HG03066 (cell line): ENCODE measurements around the gene TRMT1.

Experiments
- ATAC-seq: cut with Tn5 transposase; IDR thresholded peaks from one replicate; pipeline ENCODE4 v1.9.1; 2021; ENCODE audit warnings: low read depth; ENCODE audit not compliant: unreplicated experiment

The TRMT1 gene

DNA sequence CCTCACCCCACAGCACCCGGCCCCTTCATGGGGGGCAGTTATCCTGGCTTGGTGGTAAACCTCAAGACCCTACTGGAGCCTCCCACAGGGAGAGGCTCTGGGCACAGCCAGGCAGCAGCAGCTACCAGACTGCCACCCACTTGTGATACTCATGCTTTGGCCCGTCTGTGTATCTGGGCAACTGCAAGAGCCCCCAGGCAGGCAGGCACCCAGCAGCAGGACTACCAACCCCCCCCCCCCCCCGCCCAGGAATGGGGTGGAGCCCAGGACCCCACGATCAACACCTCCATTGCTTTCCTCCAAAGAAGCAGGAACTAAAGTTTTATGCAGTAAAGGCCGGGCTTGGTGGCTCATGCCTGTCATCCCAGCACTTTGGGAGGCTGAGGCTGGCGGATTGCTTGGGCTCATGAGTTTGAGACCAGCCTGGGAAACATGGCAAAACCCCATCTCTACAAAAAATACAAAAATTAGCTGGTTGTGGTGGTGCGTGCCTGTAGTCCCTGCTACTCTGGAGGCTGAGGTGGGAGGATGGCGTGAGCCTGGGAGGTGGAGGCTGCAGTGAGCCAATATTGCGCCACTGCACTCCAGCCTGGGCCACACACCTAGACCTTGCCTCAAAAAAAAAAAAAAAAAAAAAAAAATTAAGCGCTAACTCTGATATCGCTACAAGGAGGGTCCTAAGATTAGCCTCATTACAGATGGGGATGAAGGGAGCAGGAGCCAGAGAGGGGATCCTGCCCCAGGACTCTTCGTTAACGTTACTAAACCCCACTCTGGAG is 12.8 kb downstream of the TRMT1 start:
- no peak for ATAC-seq

DNA sequence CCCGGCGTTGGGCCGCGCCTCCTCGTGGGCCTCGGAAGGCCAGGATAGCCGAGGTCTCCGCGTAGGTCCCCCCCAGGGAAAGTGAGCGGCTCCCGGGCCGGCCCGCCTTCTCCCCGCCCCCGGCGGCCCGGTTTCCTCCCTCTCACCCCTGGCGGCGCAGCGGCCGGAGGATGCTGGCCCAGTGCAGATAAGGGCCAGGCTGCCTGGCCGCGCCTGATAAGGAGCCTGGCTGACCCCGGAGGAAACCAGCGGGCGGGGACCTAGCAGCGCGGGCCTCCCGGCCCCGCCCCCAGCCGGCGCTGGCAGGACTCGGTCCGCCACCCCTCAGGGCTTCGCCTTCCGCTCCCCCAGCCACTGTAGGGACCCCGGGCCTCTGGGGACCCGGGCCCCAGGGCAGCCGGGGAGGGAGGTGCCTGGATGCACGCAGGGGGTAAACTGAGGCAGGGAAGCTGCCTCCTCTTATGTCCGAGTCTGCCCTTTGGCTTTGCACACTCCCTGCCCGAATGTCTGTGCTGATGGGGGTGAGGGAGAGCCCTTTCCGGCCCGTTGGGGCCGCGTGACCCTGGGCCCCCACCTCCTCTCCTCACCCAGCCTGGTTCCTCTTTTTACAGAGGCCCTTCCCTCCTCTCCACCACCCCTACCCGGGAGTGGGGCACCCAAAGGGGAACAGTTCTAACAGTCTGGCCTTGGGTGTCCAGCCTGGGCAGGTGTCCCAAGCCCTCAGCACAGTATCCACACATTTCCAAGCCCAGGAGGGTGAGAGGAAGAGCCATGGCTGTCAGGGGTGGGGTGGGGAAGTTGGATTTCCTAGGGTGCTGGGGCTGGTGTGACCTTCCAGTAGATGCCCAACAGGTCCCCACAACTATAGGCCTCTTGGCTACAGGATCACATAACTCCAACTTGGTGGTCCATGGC is 13.6 kb downstream of the TRMT1 start, which contains the start of gene LYL1:
Gene LYL1 (minus strand): TSS at position 193 of the 915 bp plus-strand sequence. CDS start 1,687 bp downstream, outside the sequence.
- ATAC-seq: no peak

DNA sequence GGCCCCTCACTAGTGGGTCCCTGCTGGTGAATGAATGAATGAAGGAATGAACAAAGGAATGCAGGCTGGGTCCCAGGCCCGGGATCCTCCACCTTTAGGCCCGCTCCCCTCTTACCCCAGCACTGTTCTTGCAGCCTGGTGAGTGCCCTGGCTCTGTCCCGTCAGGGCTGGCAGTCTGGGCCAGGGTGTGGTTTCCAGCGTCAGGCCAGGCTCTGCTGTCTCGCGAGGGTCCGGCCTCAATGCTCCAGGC is 14.2 kb downstream of the TRMT1 start:
- no peak for ATAC-seq

DNA sequence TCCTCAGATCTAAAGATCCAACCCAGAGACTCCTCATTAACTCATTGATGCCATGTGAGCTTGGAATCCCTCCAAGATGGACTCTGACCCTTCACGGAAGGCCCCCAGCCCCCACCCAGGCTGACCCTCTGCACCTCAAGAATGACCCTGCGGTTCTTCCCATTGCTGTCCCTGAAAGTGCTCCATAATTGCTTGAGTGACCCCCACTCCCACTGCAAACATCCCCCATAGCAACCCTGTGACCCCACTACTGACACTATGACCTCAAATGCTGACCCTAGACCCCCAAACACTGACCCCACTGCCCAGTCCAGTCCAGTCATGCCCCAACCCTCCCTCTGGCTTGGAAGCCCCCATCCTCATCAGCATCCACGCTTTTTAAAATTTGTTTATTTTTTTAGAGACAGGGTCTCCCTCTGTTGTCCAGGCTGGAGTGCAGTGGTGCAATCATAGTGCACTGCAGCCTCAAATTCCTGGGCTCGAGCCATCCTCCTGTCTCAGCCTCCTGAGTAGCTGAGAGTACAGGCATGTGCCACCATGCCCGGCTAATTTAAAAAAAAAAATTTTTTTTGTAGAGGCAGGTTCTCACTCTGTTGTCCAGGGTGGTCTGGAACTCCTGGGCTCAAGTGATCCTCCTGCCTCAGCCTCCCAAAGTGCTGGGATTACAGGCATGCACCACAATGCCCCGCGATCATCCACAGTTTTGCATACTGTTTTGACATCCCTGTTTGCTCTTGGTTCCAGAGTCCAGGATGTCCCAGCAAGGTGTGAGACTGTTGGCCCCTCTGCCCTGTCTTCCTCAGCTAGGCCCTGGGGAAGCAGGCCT is 14.7 kb downstream of the TRMT1 start:
- ATAC-seq: no peak

DNA sequence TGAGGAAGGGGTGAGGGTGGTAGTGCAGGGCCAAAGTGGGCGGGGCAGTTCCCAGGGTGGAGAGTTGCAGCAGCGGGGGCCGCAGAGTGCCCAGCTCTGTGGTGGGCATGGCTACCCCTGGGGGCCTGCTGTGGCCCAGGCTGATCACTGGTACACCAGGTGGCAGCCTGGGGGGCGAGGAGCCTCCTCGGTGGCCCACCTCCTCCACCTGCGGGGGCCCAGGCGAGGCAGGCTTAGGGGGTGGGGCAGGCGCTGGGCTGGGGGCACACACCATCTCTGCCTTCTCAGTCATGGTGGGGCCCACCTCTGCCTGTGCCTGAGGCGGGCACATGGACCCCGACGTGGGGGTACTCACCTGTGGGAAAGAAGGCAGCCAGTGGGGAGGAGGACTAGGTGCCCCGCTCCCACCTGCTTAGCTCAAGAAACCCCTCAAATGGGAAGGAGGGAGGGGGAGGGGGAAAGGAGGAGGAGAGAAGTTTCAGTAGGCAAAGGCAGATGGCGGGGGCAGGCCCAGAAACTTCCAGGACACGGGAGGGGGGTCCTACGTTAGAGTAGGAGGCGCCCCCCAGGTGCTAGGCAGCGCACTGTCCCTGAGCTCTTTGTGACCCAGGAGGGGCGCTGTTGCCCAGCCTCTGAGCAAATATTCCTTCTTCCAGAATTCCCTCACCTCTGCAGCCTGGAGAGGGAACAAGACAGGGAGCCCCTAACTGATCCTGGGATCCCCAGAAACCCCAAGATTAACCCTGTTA is 15.5 kb downstream of the TRMT1 start:
- no peak for ATAC-seq

DNA sequence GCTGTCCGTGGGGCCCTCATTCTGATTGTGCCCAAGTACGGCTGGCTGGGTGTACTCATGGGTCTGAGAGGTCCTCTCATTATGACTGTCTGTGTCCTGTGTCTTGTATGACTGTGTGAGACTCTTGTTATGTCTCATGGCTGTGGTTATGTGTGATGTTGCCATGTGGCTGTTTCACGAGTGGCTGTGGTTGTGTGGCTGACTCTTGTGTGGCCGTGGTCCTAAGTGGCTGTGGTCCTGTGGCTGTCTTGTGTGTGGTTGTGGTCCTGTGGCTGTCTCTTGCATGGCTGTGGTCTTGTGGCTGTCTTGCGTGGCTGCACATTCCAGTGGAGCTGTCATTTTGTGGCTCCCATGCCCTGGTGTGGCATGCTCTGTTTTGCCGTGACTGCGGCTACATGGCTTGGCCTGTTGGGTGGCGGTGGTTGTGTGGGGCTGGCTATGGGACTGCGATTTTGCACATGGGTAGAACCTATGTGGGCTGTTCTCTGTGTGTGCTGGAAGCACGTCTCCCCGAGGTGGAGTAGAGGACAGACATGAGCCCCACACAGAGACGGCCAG is 16.4 kb downstream of the TRMT1 start:
- ATAC-seq: no peak

DNA sequence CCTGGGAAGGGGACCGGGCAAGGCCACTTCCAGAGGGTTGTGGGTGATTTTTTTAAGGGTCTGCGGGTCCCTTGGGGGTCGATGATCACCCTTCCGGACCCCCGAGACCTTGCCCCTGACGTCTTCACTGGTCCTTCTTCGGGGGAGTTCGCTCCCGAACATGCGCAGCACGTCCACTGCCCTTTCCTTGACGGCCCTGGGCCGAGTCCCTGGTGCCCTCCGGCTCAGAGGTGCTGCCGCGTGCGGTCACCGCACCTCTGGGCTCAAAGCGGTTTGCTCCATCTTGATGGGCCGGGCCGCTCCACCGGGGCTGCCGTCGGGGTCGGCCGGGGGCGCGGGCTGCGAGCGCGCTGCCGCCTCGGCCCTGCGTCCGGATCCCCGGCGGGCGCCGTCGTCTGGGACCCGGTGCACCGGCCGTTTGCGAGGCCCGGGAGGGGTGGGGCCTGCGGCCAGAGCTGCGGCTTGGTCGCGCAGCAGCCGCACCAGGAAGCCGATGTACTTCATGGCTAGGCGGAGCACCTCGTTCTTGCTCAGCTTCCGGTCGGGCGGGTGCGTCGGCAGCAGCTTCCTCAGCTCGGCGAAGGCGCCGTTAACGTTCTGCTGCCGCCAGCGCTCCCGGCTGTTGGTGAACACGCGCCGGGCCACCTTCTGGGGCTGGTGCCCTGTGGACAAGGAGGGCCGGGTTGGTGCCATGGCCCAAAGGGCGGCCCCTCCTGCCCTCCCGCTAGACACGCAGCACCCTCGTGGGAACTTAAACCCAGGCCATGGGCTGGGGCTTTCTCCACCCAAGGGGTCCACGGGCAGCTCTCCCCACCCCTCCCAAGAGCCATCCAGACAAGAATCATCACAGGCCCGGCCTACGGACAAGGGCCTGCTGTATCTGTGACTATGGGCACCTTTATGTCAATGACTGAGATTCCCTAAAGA is 17.2 kb downstream of the TRMT1 start:
- ATAC-seq: no peak

DNA sequence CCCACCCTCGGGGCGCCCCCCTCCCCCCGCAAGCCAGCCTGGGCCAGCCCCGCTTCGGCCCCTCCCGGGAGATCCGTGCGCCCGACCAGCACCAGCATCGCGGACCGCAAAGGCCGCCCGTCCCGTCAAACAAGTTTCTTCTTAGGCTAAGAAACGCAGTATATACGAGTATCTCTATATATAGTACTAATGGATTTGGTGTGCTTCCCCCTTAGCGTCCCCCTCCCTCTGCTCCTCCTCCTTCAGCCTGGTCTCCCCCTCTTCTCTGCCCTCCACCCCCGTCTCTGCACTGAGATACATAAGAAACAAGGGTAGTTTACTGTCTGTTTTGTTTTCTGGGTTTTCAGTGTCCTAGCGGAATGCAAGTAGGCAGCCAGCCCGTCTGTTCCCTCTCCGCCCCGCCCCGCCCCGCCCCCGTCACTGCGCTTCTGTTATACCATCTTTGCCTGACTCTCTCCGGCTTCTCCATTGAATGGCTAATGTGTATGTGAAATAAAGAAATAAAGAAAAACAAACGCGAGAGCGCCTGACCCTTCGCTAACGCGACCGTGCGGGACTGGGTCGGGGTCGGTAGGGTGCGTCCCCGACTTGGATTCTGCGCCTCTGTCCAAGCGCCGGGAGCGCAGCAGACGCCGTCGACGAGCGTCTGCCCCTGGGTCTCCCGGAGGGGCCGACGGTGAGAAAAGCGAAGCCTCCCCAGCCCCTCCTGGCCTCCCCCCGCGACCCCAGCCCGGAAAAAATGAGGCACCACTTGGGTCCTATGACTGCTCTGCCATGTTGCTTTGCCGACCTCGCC is 18.1 kb downstream of the TRMT1 start:
- ATAC-seq: no peak

DNA sequence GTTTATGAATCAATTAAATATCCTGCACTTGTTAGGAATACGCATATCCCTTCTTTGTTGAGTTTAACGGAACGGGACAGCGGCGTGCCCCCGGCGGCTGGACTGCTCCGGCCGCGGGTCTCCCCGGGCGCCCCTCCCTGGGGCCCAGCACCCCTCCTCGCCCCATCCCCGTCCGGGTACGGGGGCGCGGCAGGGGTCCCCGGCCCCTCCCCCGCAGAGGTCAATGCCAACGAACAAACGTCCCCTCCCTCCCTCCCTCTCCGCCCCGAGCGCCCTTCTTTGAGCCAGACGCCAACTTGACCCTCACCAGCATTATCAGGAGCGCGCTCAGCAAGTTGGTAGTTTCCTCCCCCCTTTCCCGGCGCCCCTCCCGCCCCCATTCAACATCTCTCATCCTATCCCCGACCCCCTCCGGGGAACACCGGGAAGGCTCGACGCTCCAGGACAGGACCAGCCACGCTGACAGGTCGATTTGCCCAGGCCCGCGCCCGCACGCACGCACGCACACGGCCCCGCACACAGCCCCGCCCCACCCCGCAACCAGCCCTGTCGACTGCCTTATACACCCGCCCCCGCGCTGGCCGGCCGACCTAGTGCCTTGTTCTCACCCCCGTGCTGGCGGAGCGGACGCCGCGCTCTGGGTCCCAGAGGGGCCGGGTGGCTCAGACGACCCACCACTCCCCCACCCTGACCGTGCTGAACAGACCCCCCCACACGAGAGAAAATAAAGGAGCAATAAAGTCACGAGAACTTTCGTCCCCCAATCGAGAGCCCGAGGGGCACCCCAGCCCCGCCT is 18.9 kb downstream of the TRMT1 start:
- ATAC-seq: no peak

DNA sequence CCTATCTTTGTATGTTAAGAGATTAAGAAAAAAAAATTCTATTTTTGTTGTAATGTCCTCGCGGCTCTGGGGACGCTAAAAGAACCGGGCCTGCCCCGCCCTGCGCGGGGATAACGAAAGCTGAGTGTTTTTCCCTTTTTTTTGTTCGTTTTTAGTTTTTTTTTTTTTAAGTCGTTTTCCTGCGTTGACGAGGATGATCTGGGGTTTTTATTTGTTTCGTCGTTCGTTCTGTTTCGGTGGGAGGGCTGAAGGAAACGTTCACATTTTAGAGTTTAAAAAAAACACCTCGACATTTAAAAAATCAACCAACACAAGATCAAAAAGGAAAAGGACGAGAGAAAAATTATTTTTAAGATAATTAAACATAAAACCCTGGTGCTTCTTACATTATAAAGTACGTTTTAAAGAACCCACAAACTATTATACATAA is 19.5 kb downstream of the TRMT1 start:
- ATAC-seq: no peak

DNA sequence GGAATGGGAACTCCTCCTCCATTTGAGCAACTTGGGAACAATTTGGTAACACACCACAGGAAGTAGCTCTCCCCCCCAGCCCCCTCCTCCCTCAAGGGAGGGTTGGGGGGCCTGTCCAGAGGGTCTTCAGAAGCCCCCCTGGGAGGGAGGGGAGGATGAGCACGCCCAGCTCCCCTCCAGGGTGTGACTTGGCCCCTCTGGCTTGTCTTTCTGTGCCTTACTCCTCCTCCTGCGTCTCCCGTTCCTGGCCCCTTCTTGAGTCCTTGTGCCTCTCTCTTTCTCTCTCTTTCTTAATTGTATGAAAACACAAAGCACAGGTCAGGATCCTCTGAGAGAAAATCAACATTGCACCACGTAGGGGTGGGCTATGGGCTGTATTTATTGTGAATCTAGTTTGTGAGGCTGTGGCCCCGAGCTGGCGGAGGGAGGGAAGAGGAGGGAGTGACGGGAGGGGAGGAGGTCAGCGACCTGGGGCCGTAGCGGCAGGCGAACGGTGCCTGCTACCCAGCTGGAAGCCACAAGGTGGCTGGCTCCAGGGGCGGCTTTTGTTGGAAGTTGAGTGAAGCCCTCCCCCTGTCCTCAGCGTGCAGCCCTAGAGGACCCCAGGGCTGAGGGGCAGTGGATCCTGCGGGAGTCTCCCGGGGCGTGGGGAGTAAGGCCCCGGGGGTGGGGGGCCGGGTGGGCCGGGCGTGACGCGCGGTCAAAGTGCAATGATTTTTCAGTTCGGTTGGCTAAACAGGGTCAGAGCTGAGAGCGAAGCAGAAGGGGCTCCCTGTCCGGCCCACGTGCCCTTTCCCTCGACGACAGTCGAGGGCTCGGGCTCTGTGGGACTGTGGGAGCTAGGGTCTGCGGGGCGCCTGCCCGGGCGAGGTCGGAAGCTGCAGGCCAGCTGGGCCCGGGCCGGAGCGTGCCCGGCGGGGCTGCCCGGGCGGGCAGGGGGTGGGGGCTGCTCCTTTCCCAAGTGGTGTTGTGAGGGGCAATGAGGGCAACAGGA is 20.3 kb downstream of the TRMT1 start:
- no peak for ATAC-seq

DNA sequence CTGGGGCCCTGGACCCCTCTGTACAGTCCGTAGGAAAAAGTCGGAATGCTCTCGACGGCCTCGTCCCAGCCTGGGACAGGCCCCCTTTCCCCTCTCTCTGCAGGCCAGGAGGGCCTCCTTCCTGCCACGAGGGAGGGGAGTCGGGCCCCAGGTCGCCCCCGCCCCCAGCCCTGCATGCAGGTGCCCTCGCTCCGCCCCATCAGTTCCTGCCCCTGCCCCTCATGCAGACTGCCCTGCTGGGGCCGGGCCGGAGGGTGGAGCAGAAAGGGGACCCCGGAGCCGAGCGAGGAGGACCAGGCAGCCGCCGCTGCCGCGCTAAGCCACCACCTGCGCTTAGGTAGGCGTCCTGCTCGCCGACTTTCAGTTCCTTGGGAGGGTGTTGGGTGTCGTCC is 21.2 kb downstream of the TRMT1 start:
- no peak for ATAC-seq

DNA sequence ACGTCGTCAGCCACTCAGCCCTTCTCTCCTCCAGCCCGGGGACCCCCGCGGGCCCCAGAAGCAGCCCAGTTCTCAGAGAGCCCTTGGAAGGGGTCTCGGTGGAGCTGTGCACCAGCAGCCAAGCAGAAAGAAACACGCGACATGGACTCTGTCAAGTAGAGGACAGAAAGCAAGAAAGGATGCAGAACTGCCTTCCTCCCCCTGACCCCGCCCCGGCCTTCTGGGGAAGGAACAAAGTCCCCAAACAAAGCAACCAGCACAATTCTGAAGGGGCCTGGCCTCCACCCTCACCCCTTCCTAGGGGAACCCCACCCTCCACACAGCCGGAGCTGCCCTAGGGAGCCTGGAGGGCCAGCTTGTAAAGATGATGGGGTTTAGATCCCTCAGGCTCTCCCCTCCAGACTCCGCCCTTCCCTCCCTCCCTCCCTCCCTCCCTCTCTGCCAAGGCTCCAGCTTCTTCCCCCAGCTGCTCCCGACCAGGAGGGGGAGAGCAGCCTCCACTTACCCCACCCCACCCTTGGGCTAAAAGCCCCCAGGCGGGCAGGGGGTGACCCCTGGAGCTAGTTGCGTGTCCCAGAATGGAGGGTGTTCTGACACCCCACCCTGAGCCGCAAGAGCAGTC is 21.7 kb downstream of the TRMT1 start:
- no peak for ATAC-seq

DNA sequence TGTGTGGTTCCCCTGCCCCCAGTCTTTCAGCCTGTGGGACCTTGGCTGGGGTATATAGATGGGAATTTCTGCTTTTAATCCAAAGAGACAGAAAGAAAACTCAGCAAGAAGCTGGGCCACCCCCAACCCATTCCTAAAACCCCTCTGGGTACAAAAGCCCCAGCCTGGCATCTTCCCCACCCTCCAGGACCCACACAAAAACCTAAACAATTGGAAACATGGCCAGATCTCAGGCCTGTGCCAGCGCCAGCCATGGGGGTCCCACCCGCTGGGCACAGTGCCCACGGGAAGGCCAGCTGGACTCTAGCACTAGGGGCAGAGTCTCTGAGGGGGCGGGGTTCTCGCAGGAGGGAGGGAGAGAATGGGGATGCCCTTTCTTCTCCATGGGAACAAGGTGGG is 22.4 kb downstream of the TRMT1 start:
- no peak for ATAC-seq

DNA sequence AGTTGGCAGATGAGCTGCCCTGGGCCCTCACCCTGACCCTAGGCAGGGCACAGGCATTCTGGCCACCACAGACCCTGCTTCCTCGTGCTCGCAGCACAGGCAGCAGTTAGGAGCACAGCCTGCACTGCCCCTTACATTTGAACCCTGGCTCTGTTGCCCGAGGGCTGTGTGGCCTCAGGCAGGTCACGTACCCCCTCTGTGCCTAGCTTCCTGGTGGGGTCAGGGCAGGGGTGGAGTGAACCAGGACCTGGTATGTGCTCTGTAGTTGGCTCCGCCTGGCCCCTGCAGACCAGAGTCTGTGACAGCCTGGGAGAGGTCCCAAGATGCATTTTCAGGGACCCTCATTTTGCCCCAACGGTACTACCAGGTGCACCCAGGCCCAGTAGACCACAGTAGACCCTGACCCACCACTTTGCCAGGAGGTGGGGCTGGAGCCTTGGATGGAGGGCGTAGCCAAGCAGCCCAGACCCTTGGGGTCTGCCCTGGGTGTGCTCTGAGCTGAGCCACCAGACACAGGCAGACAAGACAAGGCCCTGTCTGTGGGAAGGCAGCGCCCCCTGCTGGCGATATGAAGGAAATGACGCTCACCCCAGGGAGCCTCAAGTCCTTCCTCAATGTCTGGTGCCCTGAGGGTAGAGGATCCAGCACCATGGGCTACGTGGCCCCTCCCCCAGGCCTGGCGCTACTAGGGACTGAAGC is 23.0 kb downstream of the TRMT1 start:
- ATAC-seq: no peak
